ENCODE data around the gene TMEM154. TPM values are rescaled to one million over a fixed set of nuclear protein-coding genes. Genes with fewer than 3 reads are reported as not detected.
A peak's percentile ranks its signal among the peaks of the same experiment; 100 is the strongest.

The TMEM154 gene
- polyA plus RNA-seq, 3 donors = 24.7 to 157 (median 117) TPM

DNA sequence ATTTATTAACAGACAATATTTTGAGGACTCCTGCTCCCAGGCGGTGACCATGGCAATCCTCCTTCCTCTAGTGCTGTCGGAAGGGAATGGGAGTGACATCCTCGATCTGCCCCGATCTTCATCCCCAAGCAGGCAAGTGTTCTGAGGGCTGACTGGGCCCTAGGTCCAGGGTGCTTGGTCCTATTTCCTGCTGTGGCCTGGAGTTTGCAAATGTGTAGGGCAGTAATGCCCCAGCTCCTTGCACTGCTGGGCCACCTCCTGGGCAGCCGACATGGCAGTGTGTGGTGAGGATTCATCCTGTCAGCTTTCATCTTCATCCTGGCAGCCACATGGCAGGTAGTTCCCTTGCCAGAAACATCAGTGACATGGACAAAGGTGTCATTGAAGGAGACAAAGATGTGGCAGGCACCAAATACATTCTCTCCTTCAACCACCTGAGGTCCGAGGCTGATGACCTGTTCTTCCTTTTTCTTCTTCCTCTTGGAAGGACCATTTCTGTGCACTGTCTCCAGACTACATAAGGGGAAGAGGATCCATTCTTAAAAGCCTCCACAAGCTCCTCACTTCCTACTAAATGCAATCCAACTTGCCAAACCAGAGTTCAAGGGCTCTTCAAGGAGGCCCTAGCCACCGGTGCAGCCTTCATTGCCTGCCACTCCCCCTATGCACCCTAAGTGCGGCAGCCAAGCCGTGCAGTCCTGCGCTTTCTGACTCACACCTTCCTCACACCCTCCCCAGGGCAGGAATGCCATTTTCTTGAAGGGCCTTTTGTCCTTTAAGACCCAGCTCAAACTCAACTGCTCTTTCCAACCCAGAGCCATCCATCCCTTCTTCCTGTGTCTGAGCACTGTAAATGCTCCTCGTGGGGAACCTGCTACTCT, 65.7 kb downstream of the TMEM154 start:
- Mint-ChIP-seq H3K9me3 (peaks cover 0 to 1% (median 0%) of the 10 kb centered on the region in 7 donors), H3K4me3 (no peak overlapping the region), H3K27me3 (ENCODE audit: low read depth in 3 of 3) (peaks cover 0 to 9% (median 2%) of the 10 kb centered on the region in 3 donors), H3K4me1 (peaks cover 19% of the 10 kb centered on the region), H3K27ac (peak overlapping the region in 3 of 7 donors; percentile 16 to 66 (median 61)), H3K36me3 (no peaks in the 10 kb centered on the region)
- Histone ChIP-seq H3K79me2 (ENCODE audit: insufficient read depth, low read length) (no peaks in the 10 kb centered on the region), H4K20me1 (ENCODE audit: insufficient read depth, low read length) (no peaks in the 10 kb centered on the region), H3K27ac (ENCODE audit: low read depth in 1 of 2, low read length in 2 of 2) (no peak overlapping the region), H3K4me1 (ENCODE audit: control insufficient read depth in 1 of 2, insufficient read depth in 2 of 2, low read length in 2 of 2) (peaks cover 0 to 7% of the 10 kb centered on the region in 2 donors), H3K4me2 (replicated peaks; ENCODE audit: extremely low read depth, low read length, poor library complexity, severe bottlenecking) (no peak overlapping the region), H3K36me3 (replicated peaks in 1 of 2; ENCODE audit: control insufficient read depth in 1 of 2, insufficient read depth in 2 of 2, low read length in 2 of 2) (no peaks in the 10 kb centered on the region), H3K9me3 (replicated peaks in 1 of 2; ENCODE audit: control insufficient read depth in 1 of 2, insufficient read depth in 1 of 2, low read length in 2 of 2) (no peaks in the 10 kb centered on the region), H3K4me3 (replicated peaks in 1 of 3; ENCODE audit: low read depth in 2 of 3, low read length in 3 of 3) (no peak overlapping the region), H3K9ac (ENCODE audit: insufficient read depth, low read length, poor library complexity, severe bottlenecking) (no peak overlapping the region), H3K27me3 (ENCODE audit: control insufficient read depth in 2 of 2, insufficient read depth in 2 of 2, low read length in 2 of 2) (no peaks in the 10 kb centered on the region), H2AFZ (ENCODE audit: insufficient read depth, low read depth, low read length, poor library complexity, severe bottlenecking) (no peak overlapping the region)
- TF ChIP-seq CTCF (IDR thresholded peaks at IDR 0.05) = no peak
- intact Hi-C loops (cut with micrococcal nuclease) = no loop called here
- DNase-seq = no peak
- WGBS (ENCODE audit: insufficient coverage) = 85% methylated on average over 9 of the region's 11 CpGs

DNA sequence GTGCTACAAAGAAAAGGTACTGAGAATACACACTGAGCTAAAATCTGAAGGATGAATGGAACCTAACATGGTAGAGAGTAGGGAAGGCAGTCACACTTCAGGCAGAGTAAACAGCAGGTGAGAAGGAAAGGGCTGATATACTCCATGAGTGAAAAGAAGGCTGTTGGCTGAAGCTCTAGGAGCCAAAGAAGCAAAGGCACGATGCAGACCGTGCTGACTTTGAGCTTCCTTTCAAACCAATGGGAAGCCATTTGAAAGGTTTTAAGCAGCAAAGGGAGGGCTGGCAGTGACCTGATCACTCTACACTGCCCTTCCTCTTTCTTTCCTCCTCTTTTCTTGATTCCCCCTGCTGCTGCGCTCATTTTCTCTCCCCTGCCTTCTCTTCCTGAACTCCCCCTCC, 66.4 kb downstream of the TMEM154 start:
- H3K4me1 ChIP-seq (ENCODE audit: control insufficient read depth in 1 of 2, insufficient read depth in 2 of 2, low read length in 2 of 2) = peaks cover 0 to 7% of the 10 kb centered on the region in 2 donors
- H4K20me1 ChIP-seq (ENCODE audit: insufficient read depth, low read length) = no peaks in the 10 kb centered on the region
- no peaks in the 10 kb centered on the region for H3K79me2 ChIP-seq (ENCODE audit: insufficient read depth, low read length)
- Mint-ChIP-seq H3K9me3 (peaks cover 0 to 1% (median 0%) of the 10 kb centered on the region in 7 donors), H3K27me3 (ENCODE audit: low read depth in 3 of 3) (peaks cover 0 to 9% (median 0%) of the 10 kb centered on the region in 3 donors), H3K27ac (no peak overlapping the region), H3K4me1 (peaks cover 19% of the 10 kb centered on the region), H3K36me3 (no peaks in the 10 kb centered on the region), H3K4me3 (no peak overlapping the region)
- H3K9ac ChIP-seq (ENCODE audit: insufficient read depth, low read length, poor library complexity, severe bottlenecking) = no peak overlapping the region
- H3K4me2 ChIP-seq (replicated peaks; ENCODE audit: extremely low read depth, low read length, poor library complexity, severe bottlenecking) = no peak overlapping the region
- H3K4me3 ChIP-seq (replicated peaks in 1 of 3; ENCODE audit: low read depth in 2 of 3, low read length in 3 of 3) = no peak overlapping the region
- no peaks in the 10 kb centered on the region for H3K9me3 ChIP-seq (replicated peaks in 1 of 2; ENCODE audit: control insufficient read depth in 1 of 2, insufficient read depth in 1 of 2, low read length in 2 of 2)
- no peak overlapping the region for H3K27ac ChIP-seq (ENCODE audit: low read depth in 1 of 2, low read length in 2 of 2)
- TF ChIP-seq CTCF (IDR thresholded peaks at IDR 0.05) = no peak
- 77% methylated on average over 2 of the region's 3 CpGs for WGBS (ENCODE audit: insufficient coverage)
- no peaks in the 10 kb centered on the region for H3K27me3 ChIP-seq (ENCODE audit: control insufficient read depth in 2 of 2, insufficient read depth in 2 of 2, low read length in 2 of 2)
- intact Hi-C loops (cut with micrococcal nuclease) = no loop called here
- H3K36me3 ChIP-seq (replicated peaks in 1 of 2; ENCODE audit: control insufficient read depth in 1 of 2, insufficient read depth in 2 of 2, low read length in 2 of 2) = no peaks in the 10 kb centered on the region
- no peak for DNase-seq
- H2AFZ ChIP-seq (ENCODE audit: insufficient read depth, low read depth, low read length, poor library complexity, severe bottlenecking) = no peak overlapping the region
